ENCODE measurements around the gene ANGPTL4.

DNA sequence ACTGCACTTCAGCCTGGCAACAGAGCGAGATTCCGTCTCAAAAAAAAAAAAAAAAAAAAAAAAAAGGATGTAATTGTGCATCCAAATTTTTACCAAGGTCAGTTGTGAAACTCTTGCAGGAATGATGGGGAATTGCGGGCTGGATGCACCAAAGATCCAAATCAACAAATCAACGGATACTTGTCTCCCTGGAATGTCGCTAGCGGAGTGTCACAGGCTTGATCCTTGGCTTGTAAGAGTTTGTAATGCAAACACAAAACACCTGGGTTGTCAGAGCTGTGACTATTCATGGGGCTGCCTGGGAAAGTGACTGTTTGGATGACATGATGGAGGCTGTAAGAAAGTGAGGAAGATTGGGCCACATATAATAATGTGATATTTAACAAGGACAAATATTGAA is 25.1 kb upstream of the ANGPTL4 start:
- TF ChIP-seq EGR1 (IDR thresholded peaks at IDR 0.05) (no peak), TCF12 (IDR thresholded peaks at IDR 0.05; ENCODE audit: low read depth) (no peak), CEBPB (IDR thresholded peaks at IDR 0.05) (no peak), NFIC (IDR thresholded peaks at IDR 0.05) (no peak)
